ENCODE data around the gene NDUFS5.
"Not testable (repeated sequence)": the region's sequence is repeated elsewhere in the genome, so short reads cannot be mapped to it uniquely, and the experiment has no call there.

The NDUFS5 gene

DNA sequence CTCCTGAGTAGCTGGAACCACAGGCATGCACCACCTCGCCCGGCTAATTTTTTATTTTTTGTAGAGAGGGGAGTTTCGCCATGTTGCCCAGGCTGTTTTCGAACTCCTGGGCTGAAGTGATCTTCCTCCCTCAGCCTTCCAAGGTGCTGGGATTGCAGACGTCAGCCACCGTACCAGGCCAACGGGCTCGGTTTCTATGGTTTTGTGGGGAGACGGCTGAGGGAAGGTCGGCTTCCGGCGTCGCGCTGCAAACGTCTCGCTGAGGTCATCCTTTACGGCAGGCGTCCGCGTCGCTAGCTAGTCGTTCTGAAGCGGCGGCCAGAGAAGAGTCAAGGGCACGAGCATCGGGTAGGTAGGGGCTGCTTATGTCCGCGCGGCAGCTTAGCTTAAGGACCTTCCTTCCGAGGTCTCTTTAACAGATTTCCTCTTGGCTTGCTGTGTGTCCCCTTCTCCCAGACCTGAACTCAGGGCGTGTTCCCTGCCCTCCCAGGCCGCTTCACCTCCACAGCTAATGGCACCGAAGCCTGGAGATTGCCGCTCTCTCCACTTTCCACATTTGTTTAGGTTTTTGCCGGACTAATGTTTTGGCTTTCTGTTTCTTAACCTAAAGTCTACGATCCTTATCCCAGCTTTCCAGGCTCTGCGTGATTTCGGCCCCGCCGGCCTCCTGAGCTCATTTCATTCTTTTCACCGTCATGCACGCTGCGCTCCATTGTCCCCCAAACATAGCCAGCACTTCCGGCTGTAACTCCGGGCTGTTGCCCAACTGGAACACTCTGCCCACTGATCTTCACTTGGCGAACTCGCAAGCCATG, at the start of gene NDUFS5:
NDUFS5 (plus strand) TSS at position 300 of the 815 bp plus-strand sequence. CDS start 2,375 bp downstream, outside the sequence.
- DNase-seq (ENCODE audit: low spot score), result peak; percentile 93

- not testable (repeated sequence) for DNase-seq (ENCODE audit: low spot score)
These were observed 48.5 kb upstream of the NDUFS5 start for GRCh38 chr1:38977399-38978244.

GRCh38 chr1:38978245-38978542, 48.0 kb upstream of the NDUFS5 start:
- DNase-seq (ENCODE audit: low spot score), result not testable (repeated sequence)

- not testable (repeated sequence) for DNase-seq (ENCODE audit: low spot score)
These were observed 46.8 kb upstream of the NDUFS5 start for GRCh38 chr1:38979380-38979779.

DNA sequence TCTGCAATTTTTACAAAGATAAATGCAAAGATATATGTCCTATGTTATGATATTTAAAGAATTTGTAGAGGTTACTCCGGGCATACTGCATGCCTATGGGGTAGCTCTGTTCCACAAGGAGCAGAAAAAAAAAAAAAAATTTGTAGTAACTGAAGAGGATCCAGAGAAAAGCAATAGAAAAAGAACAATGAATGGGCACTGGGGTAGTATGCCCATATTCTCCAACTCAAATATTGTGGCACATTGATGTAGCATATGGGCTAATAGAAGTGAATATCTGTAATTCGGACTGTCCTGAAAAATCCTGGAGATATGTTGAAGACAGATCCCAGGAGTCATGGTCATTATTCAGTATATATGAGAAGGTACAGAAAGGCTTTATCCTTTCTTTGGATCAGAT, 36.2 kb upstream of the NDUFS5 start:
- no peak for DNase-seq (ENCODE audit: low spot score)

DNA sequence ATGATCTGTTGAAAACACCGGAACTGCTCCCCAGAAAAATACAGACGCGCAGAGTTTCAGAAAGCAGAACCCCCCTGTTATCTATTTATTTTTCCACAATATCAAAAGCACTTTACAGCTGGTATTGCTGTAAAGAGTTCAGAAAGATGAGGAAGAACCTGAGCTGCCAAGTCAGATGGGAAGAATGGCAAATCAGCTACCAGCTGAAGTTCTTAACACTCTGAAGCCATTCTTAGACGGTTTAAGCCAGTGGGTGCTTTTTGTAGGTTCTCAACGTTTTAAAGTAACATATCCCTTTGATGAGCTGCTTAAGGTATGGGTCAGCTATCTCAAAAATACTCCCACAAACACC, 35.8 kb upstream of the NDUFS5 start:
- no peak for DNase-seq (ENCODE audit: low spot score)

DNA sequence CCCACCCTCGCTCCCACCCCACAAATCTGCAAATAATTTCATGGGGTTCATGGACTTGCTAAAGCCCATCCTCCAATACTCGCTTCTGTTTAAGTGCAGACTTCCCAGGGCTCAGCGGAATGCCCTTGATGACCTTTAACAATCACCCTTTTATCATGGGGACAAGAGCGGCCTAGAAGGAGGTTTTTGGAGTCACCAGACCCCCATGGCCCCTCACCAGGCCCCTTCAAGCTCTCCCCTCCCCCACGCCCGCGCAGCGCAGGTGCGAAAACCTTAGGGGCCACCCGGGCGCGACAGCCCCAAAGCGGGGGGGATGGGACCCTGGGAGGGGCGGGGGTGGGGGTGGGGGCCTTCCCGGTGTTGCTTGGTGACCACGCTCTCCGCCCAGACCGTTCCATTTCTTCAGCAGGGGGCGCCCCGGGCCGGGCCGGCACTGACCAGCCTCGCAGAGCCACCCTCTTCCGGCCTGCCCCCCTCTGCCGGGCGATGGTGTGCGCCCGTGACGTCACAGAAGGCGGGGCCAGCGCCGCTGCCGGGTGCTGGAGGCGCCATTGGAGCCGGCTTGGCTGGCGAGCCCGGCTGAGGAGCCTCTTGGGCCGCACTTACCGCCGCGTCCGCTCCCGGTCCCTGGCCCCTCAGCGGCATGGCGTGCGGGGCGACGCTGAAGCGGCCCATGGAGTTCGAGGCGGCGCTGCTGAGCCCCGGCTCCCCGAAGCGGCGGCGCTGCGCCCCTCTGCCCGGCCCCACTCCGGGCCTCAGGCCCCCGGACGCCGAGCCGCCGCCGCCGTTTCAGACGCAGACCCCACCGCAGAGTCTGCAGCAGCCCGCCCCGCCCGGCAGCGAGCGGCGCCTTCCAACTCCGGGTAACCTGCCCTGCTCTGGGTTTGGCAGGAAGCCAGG, 35.2 kb upstream of the NDUFS5 start, which contains the start of gene AKIRIN1:
AKIRIN1 (plus strand) TSS at position 539 of the 900 bp plus-strand sequence; CDS start at position 644, 105 bp downstream.
- DNase-seq (ENCODE audit: low spot score), result peak; percentile 94

DNA sequence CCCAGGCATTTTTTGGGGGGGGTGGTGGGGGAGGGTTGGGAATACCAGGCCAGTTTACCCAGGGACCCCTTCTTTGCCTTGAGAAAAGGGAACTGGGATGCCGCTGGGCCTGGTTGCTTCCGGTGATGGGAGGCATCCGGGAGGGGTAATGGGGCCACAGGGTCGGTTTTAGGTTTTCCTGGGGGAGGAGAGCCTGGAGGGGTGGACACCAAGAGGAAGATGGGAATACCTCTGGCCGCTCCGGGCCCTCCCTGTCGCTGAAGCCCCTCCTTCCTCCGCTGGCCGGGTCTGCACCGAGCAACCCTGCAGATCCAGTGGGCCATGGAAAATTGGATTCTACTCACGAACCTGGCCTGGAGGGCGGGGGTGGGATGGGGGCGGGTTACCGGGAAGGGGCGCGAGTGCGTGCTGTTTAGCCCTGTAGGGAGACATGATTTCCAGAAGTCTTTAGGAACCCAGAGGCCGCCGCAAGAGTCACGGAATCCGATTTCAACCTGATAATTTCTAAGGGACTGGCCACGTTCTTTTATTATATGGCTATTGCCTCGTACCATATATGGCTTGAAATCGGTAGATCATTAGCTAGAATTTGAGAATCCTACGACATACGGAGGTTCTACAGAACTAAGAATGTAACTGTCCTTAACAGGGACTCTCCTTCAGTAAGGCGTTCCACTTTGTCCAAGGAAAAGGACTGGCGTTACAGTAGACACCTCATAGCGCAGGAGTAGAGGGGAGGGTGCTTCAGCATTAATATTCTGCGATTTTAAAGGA, 34.3 kb upstream of the NDUFS5 start:
- DNase-seq (ENCODE audit: low spot score), result no peak

DNA sequence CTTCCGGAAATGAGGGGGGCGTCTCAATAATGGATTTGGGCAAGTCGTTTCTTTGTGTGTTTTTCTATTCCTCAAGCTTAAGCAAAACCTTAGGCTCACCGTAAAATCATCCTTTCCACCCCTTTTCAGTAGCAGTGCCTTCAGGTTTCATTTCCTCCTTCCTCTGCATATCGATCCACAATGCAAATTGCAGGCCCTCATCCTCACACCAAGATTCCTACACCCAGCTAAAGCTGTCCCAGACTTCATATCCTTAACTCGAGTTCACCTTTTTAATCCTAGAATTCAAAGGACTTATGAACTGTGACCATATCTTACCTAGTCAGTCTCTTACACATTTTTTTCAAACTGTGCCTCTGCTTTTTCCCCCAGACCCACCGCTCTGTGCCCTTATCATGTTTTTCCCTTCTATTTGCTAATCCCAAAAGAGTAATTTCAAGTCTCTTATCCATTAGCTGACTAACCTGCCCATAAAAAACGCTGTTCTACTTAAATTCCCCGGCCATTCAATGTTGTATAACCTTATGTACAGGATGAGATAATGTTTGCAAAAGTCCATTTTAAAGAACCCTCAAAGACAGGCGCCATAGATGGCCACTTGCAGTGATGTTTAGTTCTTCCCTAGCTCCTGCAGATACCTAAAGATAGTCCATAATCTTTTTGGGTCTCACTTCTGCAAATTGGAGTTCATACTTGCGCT, 33.6 kb upstream of the NDUFS5 start:
- no peak for DNase-seq (ENCODE audit: low spot score)

GRCh38 chr1:38994196-38994595, 32.0 kb upstream of the NDUFS5 start:
- DNase-seq (ENCODE audit: low spot score), result no peak

DNA sequence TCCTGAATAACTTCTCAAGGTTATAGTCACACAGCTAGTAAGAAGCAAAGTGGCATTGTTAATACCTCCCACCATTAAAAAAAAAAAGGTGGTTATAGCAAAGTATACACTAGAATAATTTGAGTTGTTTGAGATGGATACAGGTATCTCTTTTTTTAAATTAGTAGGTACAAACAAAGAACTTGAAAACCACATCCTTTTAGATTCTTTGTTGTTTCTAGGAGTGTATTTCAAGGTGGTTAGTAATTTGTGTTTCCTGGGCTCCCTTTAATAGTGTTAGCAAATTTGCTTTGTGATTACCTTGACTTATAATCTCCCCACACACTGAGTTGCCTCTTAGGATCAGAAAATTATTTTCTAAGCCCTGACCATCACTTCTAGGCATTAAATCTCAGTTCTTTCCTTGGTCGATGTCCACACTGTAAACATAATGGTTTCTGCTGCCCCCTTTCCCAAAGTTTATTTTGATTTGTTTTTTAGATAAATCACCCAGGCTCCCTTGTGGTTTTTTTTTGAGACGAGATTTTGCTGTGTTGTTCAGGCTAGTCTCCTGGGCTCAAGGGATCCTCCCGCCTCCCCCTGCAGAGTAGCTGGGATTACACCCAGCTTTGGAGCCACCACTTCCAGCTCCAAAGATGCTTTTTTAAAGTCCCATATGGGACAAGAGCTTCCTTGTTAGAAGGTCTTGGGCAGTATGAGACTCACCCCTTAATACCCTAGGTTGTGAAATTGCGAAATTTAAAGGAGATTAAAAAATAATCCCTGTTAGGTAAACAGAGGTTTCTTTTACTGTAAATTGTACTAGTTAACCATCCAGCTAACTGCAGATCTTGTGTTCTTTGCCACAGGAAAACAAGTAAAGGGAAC, 28.9 kb upstream of the NDUFS5 start:
- DNase-seq (ENCODE audit: low spot score), result no peak

- no peak for DNase-seq (ENCODE audit: low spot score)
These were observed 28.3 kb upstream of the NDUFS5 start for GRCh38 chr1:38997901-38998190.

DNA sequence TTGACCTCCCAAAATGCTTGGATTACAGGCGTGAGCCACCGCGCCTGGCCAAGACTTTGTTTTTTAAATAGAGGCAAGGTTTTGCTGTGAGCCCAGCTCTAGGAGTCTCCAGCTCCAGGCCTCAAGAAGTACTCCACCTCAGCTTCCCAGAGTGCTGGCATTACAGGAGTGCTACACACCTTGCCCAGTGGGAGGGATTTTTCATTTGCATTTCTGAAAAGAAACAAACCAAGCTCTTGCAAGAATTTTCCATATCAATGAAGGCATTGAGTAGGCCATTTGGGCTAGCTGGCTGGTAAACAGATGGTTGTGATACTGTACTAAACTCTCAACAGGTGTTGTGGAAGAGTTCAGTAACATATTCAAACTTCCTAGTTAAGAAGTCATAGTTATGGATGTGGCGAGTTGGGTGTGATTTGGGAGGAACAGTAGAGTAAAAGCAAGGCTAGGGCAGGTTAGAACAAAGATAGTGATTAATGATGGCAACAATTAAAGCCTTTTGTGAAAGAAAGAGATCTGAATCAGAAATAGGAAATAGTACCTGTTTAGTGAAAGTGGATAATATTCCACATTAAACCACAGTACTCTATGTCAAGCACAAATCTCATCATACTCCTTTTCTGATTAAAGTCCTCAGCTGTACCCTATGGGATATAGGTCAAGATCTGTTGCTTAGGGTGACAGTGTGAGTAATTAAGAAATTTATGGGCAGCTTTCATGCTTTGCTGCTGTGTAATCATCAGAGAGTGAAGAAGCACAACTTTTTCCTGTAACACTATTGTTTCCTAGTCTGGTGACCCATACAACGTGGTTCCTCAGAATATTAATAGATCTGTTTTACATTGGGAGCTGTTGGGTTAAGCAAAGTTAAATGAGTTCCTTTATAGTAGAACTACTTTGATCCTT, 24.4 kb upstream of the NDUFS5 start:
- DNase-seq (ENCODE audit: low spot score), result no peak

DNA sequence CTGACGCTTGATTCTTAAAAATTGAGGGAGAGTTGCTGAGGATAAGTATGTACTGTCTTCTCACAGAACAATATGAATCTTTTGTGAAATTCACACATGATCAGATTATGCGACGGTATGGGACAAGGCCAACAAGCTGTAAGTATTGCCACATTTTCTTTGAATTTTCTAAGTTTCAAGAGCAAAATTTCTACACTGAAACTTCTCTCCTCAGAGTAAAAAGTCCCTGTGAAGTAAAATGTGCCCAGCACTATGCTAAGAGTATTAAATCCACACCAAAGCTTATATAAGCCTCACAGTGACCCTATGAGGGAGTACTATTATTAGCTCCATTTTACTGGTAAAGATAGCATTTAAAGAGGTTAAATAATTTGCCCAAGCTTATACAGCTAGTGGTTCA, 22.9 kb upstream of the NDUFS5 start:
- no peak for DNase-seq (ENCODE audit: low spot score)

- no peak for DNase-seq (ENCODE audit: low spot score)
These were observed 22.4 kb upstream of the NDUFS5 start for GRCh38 chr1:39003794-39004193.

DNA sequence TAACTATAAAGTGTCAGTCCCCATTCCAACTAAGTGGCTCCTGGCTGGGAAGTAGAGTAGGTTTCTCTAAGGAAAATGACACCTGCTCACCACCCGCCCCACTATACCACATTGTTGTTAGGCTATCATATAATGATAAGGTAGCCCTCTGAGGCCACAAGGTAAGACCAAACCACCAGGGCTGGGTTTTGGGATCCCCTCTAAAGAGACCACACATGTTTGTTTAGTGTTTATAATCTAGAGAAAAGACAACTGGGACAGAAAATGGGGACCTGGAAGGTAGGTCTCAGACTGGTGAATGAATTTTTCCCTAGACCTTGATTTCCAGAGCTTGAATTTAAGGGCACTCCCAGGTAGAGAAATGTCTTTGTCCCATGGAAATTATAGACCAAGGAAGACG, 19.9 kb upstream of the NDUFS5 start:
- DNase-seq (ENCODE audit: low spot score), result no peak

DNA sequence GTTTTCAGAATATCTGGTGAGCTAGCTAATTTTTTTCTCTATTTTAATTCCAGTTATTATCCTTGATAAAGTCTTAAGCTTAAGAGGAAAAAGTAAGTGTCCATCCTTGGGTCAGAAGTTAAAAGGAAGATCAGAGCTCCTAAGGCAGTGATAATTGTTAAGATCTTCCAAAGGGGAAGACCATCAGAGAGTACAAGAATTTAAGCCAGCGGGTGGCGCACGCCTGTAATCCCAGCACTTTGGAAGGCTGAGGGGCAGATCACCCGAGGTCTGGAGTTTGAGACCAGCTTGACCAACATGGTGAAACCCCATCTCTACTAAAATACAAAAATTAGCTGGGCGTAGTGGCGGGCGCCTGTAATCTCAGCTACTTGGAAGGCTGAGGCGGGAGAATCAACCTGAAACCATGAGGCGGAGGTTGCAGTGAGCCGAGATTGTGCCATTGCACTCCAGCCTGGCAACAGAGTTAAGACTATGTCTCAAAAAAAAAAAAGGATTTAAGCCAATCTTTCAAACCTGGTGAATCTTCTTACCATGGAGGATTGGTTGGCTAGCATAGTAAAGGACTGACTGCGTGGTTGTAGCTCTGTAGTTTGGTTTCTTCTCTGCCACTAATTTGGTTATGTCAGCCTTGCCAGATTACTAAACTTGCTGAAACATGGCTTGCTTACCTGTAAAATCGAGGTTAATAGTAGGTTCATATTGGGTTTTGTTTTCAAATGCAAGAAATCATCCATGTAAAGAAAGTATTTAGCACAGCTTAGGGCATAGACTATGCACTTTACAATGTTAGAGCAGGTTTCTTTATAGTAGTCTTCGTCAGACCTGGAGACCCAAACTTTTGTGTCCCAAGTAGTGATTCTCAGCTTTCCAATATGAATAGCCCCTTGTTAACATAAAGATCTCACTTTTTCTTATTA, 19.2 kb upstream of the NDUFS5 start:
- no peak for DNase-seq (ENCODE audit: low spot score)

- not testable (repeated sequence) for DNase-seq (ENCODE audit: low spot score)
These were observed 11.2 kb upstream of the NDUFS5 start for GRCh38 chr1:39014956-39015355.
